Natural killer cell treated with Interleukin-12 subunit alpha and Interleukin-12 subunit beta and Interleukin-15 and Interleukin-18, amount 100 ng/mL, for 72 hours (primary cell): ENCODE data around the gene ATRX. TPM values are rescaled to one million over a fixed set of nuclear protein-coding genes. Genes with fewer than 3 reads are reported as not detected.
A peak's percentile ranks its signal among the peaks of the same experiment; 100 is the strongest.
"Not testable (repeated sequence)": the region's sequence is repeated elsewhere in the genome, so short reads cannot be mapped to it uniquely, and the experiment has no call there.

ENCODE experiments used
- ATAC-seq, 2 donors: fragments of 150-1000 bp; cut with Tn5 transposase in 1 of 2; sonication (Bioruptor Pico), chemical (Tn5 transposase) in 1 of 2; 2 replicates each; pipeline ENCODE4 v1.10.0; 2021
- DNase-seq: peaks from one replicate; pipeline ENCODE4 v3.0.0; 2022; ENCODE audit warnings: low spot score
- H3K27ac Mint-ChIP-seq, 2 donors: 1 replicate in 1 of 2; 2 replicates in 1 of 2; pipeline ENCODE4 v1.8.0; 2022; ENCODE audit warnings: mixed read lengths in 2 of 2, mild to moderate bottlenecking in 1 of 2, moderate library complexity in 1 of 2
- H3K27me3 Mint-ChIP-seq, 2 donors: 1 replicate in 1 of 2; 2 replicates in 1 of 2; pipeline ENCODE4 v1.8.0; 2022; ENCODE audit warnings: mixed read lengths in 2 of 2
- H3K36me3 Mint-ChIP-seq: one replicate; pipeline ENCODE4 v1.8.0; 2022; ENCODE audit warnings: mixed read lengths
- H3K4me1 Mint-ChIP-seq, 2 donors: 1 replicate in 1 of 2; 2 replicates in 1 of 2; pipeline ENCODE4 v1.8.0; 2022; ENCODE audit warnings: low read depth in 2 of 2, mixed read lengths in 2 of 2, mild to moderate bottlenecking in 1 of 2
- H3K4me3 Mint-ChIP-seq: one replicate; pipeline ENCODE4 v1.8.0; 2022; ENCODE audit warnings: mixed read lengths
- H3K9me3 Mint-ChIP-seq: 2 replicates; pipeline ENCODE4 v1.8.0; 2022; ENCODE audit warnings: mixed read lengths
- total RNA-seq, 2 donors: library from RNA; stranded (reverse); gene quantifications; one replicate each; pipeline ENCODE4 v1.2.3, GENCODE V29; 2022

Gene ATRX
- total RNA-seq, 2 donors from 2014 or later, result 79.4 to 99.5 TPM

DNA sequence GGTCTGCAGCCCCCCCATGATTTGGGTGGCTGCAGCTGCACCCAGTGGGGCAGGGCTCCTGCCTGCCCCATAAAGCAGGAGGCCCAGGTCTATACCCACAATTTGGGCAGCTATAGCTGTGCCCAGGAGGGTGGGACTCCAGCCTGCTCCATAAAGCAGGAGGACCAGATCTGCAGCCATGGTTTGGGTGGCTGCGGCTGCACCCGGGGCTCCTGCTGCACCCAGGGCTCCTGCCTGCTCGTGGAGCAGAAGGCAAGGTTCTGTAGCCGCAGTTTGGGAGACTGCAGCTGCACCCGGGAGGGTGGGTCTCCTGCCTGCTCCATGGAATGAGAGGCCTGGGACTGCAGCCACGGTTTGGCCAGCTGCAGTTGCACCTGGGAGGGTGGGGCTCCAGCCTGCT, 81.1 kb downstream of the ATRX start:
- ATAC-seq (no peak), DNase-seq (no peak)
- Mint-ChIP-seq H3K9me3 (no peaks in the 10 kb centered on the region), H3K27ac (no peak overlapping the region), H3K4me1 (peaks cover 5 to 8% of the 10 kb centered on the region in 2 donors), H3K4me3 (no peak overlapping the region), H3K36me3 (peaks cover 5% of the 10 kb centered on the region), H3K27me3 (no peaks in the 10 kb centered on the region)

DNA sequence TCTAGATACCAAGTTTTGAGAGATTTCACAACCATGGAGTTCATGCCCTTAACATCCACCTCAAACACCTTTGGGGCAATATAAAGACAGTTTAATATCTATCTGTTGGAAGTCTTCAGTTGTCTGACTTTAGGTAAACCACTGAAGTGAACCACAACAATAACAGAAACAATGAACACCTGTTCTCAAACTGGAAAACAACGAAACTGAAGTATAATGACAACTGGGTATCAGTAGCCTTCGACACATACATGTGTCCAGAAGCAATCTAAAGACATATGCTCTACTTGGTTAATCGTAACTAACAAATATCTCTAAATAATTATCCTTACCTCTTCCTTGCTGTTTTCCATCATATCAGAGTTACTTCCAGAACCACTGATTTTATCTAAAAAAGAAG, 87.8 kb downstream of the ATRX start:
- ATAC-seq (no peak), DNase-seq (no peak)
- Mint-ChIP-seq H3K4me3 (no peak overlapping the region), H3K4me1 (peaks cover 2 to 5% of the 10 kb centered on the region in 2 donors), H3K27me3 (no peaks in the 10 kb centered on the region), H3K27ac (no peak overlapping the region), H3K9me3 (no peaks in the 10 kb centered on the region), H3K36me3 (no peaks in the 10 kb centered on the region)

DNA sequence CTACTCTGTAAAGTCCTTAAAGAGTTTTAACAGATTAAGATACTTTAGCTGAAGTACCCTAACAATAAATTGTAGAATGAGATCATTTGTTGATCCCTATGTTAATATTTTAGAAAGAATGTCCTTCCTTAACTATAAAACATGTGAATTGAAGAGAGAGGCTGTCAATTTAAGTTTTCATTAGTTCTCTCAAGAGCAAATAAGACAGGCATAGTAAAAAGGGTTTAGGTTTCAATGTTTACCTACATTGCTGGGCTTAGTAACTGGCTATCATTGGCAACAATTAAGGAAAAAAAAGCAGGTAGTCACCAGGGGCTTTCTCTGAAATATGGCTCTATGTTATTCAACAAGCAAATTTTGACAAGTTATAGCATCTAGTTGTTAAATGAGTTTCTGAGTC, 91.5 kb downstream of the ATRX start:
- DNase-seq (no peak), ATAC-seq (no peak)
- H3K36me3 Mint-ChIP-seq, result no peaks in the 10 kb centered on the region
- H3K27me3 Mint-ChIP-seq, result no peaks in the 10 kb centered on the region
- no peak overlapping the region for H3K4me3 Mint-ChIP-seq
- no peaks in the 10 kb centered on the region for H3K4me1 Mint-ChIP-seq
- H3K9me3 Mint-ChIP-seq, result no peaks in the 10 kb centered on the region
- peak overlapping the region; percentile 7 to 8 for H3K27ac Mint-ChIP-seq

DNA sequence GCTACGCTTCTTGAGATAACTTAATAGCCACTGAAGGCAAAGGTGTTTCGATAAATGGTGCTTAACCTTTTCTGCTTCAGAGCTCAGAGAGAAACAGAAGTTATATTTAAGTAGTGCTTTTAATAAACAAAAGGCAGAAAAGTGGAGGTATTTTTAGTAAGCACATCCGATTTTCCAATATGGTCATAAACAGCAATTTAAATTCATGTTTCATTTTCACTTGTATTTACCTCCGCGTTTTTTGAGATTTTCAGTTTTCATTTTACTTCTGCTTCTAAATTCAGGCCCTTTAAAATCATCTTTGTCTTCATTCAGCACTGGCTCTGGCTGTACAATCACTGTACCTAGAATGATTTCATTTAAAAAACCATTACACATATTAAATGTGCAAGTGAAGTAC, 92.4 kb downstream of the ATRX start:
- DNase-seq (no peak), ATAC-seq (no peak)
- peak overlapping the region; percentile 23 for H3K4me3 Mint-ChIP-seq
- H3K4me1 Mint-ChIP-seq, result no peaks in the 10 kb centered on the region
- H3K9me3 Mint-ChIP-seq, result no peaks in the 10 kb centered on the region
- no peaks in the 10 kb centered on the region for H3K27me3 Mint-ChIP-seq
- peak overlapping the region; percentile 7 to 8 for H3K27ac Mint-ChIP-seq
- H3K36me3 Mint-ChIP-seq, result peaks cover under 1% of the 10 kb centered on the region

DNA sequence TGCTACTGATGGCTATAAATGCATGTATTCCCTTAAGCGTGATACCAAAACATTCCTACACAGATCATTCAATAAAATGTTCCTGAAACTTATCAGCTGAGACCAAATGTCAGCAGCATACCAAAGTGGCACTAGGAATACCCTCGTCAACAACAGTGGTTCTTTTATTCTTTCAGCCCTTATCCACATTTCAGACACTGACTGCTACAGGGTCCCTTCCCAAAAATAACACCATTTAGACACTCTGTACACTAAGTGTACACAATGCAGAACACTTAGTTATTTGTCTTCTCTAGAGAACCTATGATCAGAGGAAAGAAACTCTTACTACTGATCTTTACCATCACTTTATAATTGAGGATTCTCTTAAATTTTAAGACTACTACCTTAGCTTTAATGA, 94.1 kb downstream of the ATRX start:
- Mint-ChIP-seq H3K27me3 (peaks cover 0 to 3% of the 10 kb centered on the region in 2 donors), H3K27ac (no peak overlapping the region), H3K36me3 (peaks cover 5% of the 10 kb centered on the region), H3K4me1 (no peaks in the 10 kb centered on the region), H3K9me3 (no peaks in the 10 kb centered on the region), H3K4me3 (no peak overlapping the region)
- DNase-seq (no peak), ATAC-seq (no peak)

DNA sequence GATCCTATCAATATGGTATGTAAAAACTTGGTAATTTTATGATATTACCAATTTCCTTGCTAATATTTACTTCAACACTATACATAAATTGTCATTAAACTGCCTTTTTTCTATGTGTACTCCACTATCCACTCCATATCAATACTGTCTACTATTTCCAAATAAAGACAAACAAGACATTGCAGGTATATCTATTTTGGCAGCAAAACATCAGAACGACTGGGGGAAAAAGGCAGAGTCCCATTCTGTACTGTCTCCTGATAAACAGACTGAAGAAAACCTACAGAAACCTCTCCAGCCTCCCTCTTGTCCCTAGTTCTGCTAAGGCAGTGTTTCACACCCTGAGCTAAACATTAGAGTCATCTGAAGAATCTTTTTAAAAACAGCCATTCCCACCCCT, 96.6 kb downstream of the ATRX start:
- DNase-seq (no peak), ATAC-seq (no peak)
- Mint-ChIP-seq H3K9me3 (no peaks in the 10 kb centered on the region), H3K27ac (no peak overlapping the region), H3K27me3 (peaks cover 0 to 3% of the 10 kb centered on the region in 2 donors), H3K36me3 (peaks cover 11% of the 10 kb centered on the region), H3K4me3 (no peak overlapping the region), H3K4me1 (peaks cover 0 to 2% of the 10 kb centered on the region in 2 donors)

DNA sequence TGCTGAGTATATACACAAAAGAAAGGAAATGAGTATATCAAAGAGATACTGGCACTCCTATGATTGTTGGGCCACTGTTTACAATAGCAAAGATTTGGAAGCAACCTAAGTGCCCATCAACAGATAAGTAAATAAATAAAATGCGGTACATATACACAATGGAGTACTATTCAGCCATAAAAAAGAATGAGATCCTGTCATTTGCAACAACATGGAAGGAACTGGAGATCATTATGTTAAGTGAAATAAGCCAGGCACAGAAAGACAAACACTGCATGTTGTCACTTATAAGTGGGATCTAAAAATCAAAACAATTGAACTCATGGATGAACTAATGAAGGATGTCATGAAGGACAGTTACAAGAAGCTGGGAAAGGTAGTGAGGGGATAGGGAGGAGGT, 100.3 kb downstream of the ATRX start:
- peaks cover 33% of the 10 kb centered on the region for H3K36me3 Mint-ChIP-seq

DNA sequence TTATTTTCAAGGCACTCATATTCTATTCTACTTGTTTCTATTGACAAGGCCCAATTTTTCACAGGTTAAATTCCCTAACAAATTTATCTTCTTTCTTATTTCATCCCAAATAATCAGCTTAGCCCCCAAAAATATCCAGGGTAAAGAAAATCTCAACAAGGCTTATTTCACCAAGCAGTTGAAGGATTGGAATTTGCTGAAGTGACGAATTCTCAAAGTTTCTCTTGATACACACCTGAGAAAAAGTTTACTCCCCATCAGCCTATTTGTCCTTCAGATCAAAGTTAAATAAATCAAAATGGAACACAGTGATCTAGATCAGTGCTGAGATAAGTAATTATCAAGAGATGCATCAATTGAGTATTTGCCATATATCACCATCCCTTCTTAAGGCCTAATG, 106.9 kb downstream of the ATRX start:
- DNase-seq (no peak), ATAC-seq (no peak)
- Mint-ChIP-seq H3K27me3 (peaks cover 0 to 2% of the 10 kb centered on the region in 2 donors), H3K9me3 (no peaks in the 10 kb centered on the region), H3K36me3 (peaks cover 20% of the 10 kb centered on the region), H3K4me3 (no peak overlapping the region), H3K4me1 (peaks cover 0 to 10% of the 10 kb centered on the region in 2 donors), H3K27ac (no peak overlapping the region)

More for the DNA sequence above, 100.3 kb downstream of the ATRX start:
- not testable (repeated sequence) for H3K27me3 Mint-ChIP-seq, DNase-seq, ATAC-seq, H3K9me3 Mint-ChIP-seq, H3K4me3 Mint-ChIP-seq, H3K27ac Mint-ChIP-seq, H3K4me1 Mint-ChIP-seq

DNA sequence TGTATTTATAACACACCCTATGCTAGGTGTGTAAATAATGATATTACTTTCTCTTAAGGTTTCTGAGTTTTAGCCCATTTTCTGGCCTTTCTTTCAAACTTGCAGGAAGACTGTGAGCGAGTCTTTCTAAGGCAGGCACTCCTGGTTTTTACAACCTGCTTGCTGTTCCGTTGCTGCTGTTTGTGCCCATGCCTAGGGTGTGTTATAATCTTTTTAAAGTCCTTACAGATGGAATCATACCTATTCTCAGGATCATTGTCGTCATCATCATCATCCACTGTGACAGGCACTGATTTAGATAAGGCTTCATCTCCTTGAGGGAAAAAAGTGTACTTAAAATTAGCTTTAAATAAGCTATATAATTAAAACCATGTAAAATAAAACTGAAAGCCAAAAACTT, 110.0 kb downstream of the ATRX start:
- H3K9me3 Mint-ChIP-seq, result no peaks in the 10 kb centered on the region
- no peak for DNase-seq
- no peaks in the 10 kb centered on the region for H3K4me1 Mint-ChIP-seq
- H3K27me3 Mint-ChIP-seq, result no peaks in the 10 kb centered on the region
- H3K4me3 Mint-ChIP-seq, result no peak overlapping the region
- no peak for ATAC-seq
- H3K36me3 Mint-ChIP-seq, result no peaks in the 10 kb centered on the region
- H3K27ac Mint-ChIP-seq, result no peak overlapping the region

DNA sequence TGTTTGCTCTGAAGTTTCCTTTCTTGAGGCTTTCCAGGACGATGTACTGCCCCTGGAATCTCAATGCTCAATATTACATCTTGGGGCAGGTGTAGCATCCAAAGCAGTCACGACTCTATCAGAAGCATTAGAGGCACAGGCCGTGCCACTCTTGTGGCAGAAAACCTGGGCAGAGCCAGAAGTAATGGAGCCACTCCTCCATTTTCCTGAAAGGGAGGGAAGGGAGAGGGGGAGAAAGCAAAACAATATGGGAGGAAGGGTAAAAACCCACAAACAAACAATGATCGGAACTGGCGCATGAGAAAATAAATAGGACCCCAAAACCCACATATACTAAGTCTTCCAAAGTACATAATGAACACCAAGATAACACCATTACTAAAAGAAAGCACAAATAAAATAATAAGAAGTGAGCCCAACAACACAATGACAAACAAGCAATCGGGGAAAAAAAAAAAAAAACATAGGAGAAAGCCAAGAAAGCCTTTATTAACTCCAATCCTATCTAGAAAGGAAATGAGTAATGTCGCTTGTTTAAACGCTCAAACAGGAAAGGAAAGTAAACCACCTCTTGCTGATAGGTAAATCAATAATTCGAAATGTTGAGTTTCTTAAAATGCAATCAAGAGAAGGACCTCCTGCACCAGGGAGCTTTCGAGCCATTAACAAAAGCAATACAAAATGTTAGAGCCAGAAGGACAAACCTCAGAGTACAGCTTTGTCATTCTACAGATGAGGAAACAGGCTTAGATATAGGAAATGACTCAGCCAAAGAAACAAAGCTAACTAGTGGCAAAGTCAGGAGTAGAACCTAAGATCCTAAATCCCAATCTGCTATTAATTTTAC, 117.4 kb downstream of the ATRX start:
- Mint-ChIP-seq H3K36me3 (no peaks in the 10 kb centered on the region), H3K27ac (peak overlapping the region; percentile 45 to 51), H3K9me3 (no peaks in the 10 kb centered on the region), H3K4me1 (peaks cover 5 to 6% of the 10 kb centered on the region in 2 donors), H3K4me3 (peak overlapping the region; percentile 7), H3K27me3 (peaks cover 0 to 3% of the 10 kb centered on the region in 2 donors)
- ATAC-seq (peak in 1 of 2 donors; percentile 60), DNase-seq (no peak)

DNA sequence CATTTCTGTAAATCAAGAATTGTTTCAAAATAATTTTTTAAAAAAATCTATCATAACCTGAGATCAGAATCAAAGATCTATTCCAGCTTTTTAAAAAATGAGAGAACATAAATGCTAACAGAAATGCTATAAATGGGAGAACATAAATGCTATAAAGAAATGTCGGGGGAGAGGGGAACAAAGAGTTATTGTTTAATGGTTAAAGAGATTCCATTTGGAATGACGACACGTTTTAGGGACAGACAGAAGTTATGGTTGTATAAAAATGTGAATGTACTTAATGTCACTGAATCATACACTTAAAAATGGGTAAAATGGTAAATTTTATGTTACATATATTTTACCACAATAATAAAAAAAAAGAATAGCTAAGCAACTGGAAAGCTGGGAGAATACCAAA, 127.1 kb downstream of the ATRX start:
- no peak for DNase-seq
- Mint-ChIP-seq H3K27ac (no peak overlapping the region), H3K4me1 (no peaks in the 10 kb centered on the region), H3K27me3 (no peaks in the 10 kb centered on the region), H3K4me3 (no peak overlapping the region), H3K9me3 (no peaks in the 10 kb centered on the region), H3K36me3 (no peaks in the 10 kb centered on the region)
- no peak for ATAC-seq

DNA sequence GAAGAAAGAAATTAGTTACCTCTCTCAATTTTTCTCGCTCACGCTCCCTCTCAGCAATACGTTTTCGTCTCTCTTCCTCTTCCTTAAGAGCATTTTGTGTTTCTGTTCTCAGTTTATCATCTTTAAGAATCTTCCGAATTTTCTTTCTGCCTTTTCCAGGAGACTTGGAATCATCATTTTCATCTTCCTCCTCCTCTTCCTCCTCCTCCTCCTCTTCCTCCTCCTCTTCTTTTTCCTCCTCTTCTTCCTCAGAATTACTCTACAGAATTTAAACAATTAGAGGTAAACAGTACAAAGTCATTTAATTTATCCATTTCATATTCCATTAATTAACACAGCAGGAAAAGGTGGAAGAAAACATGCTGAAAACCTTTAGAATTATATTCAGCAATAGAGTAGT, 133.9 kb downstream of the ATRX start:
- no peak for ATAC-seq
- H3K4me3 Mint-ChIP-seq, result no peak overlapping the region
- no peak overlapping the region for H3K27ac Mint-ChIP-seq
- H3K9me3 Mint-ChIP-seq, result no peaks in the 10 kb centered on the region
- H3K27me3 Mint-ChIP-seq, result no peaks in the 10 kb centered on the region
- no peak for DNase-seq
- H3K4me1 Mint-ChIP-seq, result peaks cover 0 to 3% of the 10 kb centered on the region in 2 donors
- peaks cover 10% of the 10 kb centered on the region for H3K36me3 Mint-ChIP-seq

DNA sequence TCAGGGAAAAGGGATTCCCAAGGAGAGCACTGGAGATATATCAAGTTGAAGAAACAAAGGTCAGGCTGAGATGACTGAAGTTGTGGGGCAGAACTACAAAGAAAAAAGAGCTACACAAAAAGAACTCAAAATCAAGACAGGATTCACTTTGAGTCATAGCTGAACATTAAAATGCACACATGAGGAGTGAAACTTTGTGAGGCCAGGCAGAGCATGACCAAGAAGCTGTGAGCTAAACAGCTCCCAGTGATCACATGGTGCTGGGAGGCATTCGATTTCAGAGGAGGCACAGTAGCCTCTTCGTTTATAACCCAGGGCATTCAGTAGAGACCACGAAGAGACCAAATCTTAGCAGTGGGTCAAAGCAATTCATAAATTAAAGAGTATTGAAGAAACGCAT, 145.3 kb downstream of the ATRX start:
- DNase-seq, result no peak
- no peaks in the 10 kb centered on the region for H3K9me3 Mint-ChIP-seq
- peaks cover 16% of the 10 kb centered on the region for H3K36me3 Mint-ChIP-seq
- ATAC-seq, result peak in 1 of 2 donors; percentile 43
- peak overlapping the region in 1 of 2 donors; percentile 35 for H3K27ac Mint-ChIP-seq
- H3K4me3 Mint-ChIP-seq, result no peak overlapping the region
- H3K27me3 Mint-ChIP-seq, result no peaks in the 10 kb centered on the region
- peaks cover 4 to 8% of the 10 kb centered on the region in 2 donors for H3K4me1 Mint-ChIP-seq

DNA sequence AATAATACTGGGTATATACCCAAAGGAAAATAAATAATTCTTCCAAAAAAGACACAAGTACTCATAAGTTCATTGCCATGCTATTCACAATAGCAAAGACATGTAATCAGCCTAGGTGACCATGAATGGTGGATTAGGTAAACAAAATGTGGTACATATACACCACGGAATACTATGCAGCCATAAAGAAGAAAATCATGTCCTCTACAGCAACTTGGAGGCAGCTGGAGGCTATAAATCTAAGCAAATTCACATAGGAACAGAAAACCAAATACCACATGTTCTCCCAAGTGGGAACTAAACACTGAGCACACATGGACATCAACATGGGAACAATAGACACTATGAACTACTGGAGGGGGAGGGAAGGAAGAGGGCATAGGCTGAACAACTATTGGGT, 146.2 kb downstream of the ATRX start:
- Mint-ChIP-seq H3K4me3 (no peak overlapping the region), H3K36me3 (peaks cover 12% of the 10 kb centered on the region), H3K27me3 (no peaks in the 10 kb centered on the region), H3K9me3 (no peaks in the 10 kb centered on the region), H3K4me1 (peaks cover 4 to 7% of the 10 kb centered on the region in 2 donors), H3K27ac (no peak overlapping the region)
- DNase-seq (no peak), ATAC-seq (no peak)
